ENCODE data around the gene SHMT2.

GRCh38 chr12:57181072-57181471 is 48.4 kb upstream of the SHMT2 start:
- no peak for TF ChIP-seq CTCF (conservative IDR thresholded peaks at IDR 0.05; ENCODE audit: low read depth, low read length)
- no peak for TF ChIP-seq EZH2 (IDR thresholded peaks at IDR 0.05; ENCODE audit: borderline replicate concordance, low read depth, low read length, poor library complexity, severe bottlenecking)

All from A673 (cell line).